GM23338 (cell line): Measurements from ENCODE around the gene DLG2. TPM values are rescaled to one million over a fixed set of nuclear protein-coding genes. Genes with fewer than 3 reads are reported as not detected.

Experiments used
- ATAC-seq: fragments of 200-7000 bp; cut with Tn5 transposase; 3 replicates; pipeline ENCODE4 v1.9.1; 2020
- DNase-seq: peaks from one replicate; pipeline ENCODE4 v3.0.0-alpha.2; 2015; ENCODE audit warnings: low spot score
- H2AFZ ChIP-seq: fragments of 200-600 bp; sonication (generic); 2 replicates; pipeline ENCODE4 v1.8.0; 2016; ENCODE audit warnings: antibody characterized with exemption, mild to moderate bottlenecking, moderate library complexity
- H3F3A ChIP-seq: fragments of 200-600 bp; sonication (generic); replicated peaks from 2 replicates; pipeline ENCODE4 v1.8.0; 2017; ENCODE audit warnings: antibody characterized with exemption, mixed run types, low read depth
- H3K27ac ChIP-seq: fragments of 200-600 bp; sonication (generic); 2 replicates; pipeline ENCODE4 v1.6.1; 2016; ENCODE audit warnings: low read depth
- H3K27me3 ChIP-seq: fragments of 200-600 bp; sonication (generic); 2 replicates; pipeline ENCODE4 v1.8.0; 2016; ENCODE audit warnings: mild to moderate bottlenecking, mixed run types, moderate library complexity; ENCODE audit not compliant: insufficient read depth
- H3K36me3 ChIP-seq: fragments of 200-600 bp; sonication (generic); 2 replicates; pipeline ENCODE4 v1.8.0; 2016; ENCODE audit warnings: mild to moderate bottlenecking; ENCODE audit not compliant: insufficient read depth
- H3K4me1 ChIP-seq: fragments of 200-600 bp; sonication (generic); 2 replicates; pipeline ENCODE4 v1.8.0; 2016; ENCODE audit warnings: mild to moderate bottlenecking, moderate library complexity; ENCODE audit not compliant: insufficient read depth
- H3K4me2 ChIP-seq: fragments of 200-600 bp; sonication (generic); 2 replicates; pipeline ENCODE4 v1.7.1; 2017; ENCODE audit warnings: mixed run types
- H3K4me3 ChIP-seq: fragments of 200-600 bp; sonication (generic); 2 replicates; pipeline ENCODE4 v1.6.1; 2016; ENCODE audit warnings: mixed run types
- H3K79me2 ChIP-seq: fragments of 200-600 bp; sonication (generic); replicated peaks from 2 replicates; pipeline ENCODE4 v1.8.0; 2017; ENCODE audit warnings: mild to moderate bottlenecking; ENCODE audit not compliant: insufficient read depth
- H3K9me2 ChIP-seq: fragments of 200-600 bp; sonication (generic); 2 replicates; pipeline ENCODE4 v1.8.0; 2017; ENCODE audit not compliant: insufficient read depth
- H4K20me1 ChIP-seq: fragments of 200-600 bp; sonication (generic); replicated peaks from 2 replicates; pipeline ENCODE4 v1.8.0; 2017; ENCODE audit warnings: mild to moderate bottlenecking; ENCODE audit not compliant: insufficient read depth
- H3K27ac Mint-ChIP-seq: 2 replicates; pipeline ENCODE4 v1.8.0; 2020; ENCODE audit warnings: inconsistent platforms, mild to moderate bottlenecking, moderate library complexity, mixed read lengths
- H3K27me3 Mint-ChIP-seq: 3 replicates; pipeline ENCODE4 v1.8.0; 2022; ENCODE audit warnings: low read depth, mild to moderate bottlenecking, moderate library complexity, mixed read lengths, inconsistent platforms; ENCODE audit not compliant: insufficient read depth, poor library complexity
- H3K36me3 Mint-ChIP-seq: 3 replicates; pipeline ENCODE4 v1.8.0; 2021; ENCODE audit warnings: low read depth, mild to moderate bottlenecking, inconsistent platforms, moderate library complexity, mixed read lengths
- H3K4me1 Mint-ChIP-seq: 3 replicates; pipeline ENCODE4 v1.8.0; 2020; ENCODE audit warnings: mild to moderate bottlenecking, inconsistent platforms, mixed read lengths
- H3K4me3 Mint-ChIP-seq: 3 replicates; pipeline ENCODE4 v1.8.0; 2021; ENCODE audit warnings: moderate library complexity, mild to moderate bottlenecking, inconsistent platforms, mixed read lengths
- H3K9me3 Mint-ChIP-seq: 3 replicates; pipeline ENCODE4 v1.8.0; 2020; ENCODE audit warnings: moderate library complexity, mild to moderate bottlenecking, inconsistent platforms, mixed read lengths
- CREB1 ChIP-seq: fragments of 250-450 bp; sonication (Bioruptor Pico); IDR thresholded peaks from 2 replicates; pipeline ENCODE4 v1.5.0; 2020; ENCODE audit warnings: low read depth, mild to moderate bottlenecking, moderate library complexity
- JUNB ChIP-seq: IDR thresholded peaks from one replicate; pipeline ENCODE4 v1.6.1; 2016; ENCODE audit warnings: antibody characterized with exemption; ENCODE audit not compliant: unreplicated experiment
- NANOG ChIP-seq: IDR thresholded peaks from 2 replicates; pipeline ENCODE4 v1.6.1; 2016; ENCODE audit warnings: antibody characterized with exemption, borderline replicate concordance
- POLR2AphosphoS5 ChIP-seq: IDR thresholded peaks from 2 replicates; pipeline ENCODE4 v1.6.1; 2016; ENCODE audit warnings: antibody characterized with exemption, low read depth
- polyA plus RNA-seq: library from polyadenylated mRNA; unstranded; fragments of >200 nt; fragmentation: Nextera tagmentation; extraction: Ambion mirVana; gene quantifications from 2 replicates; pipeline ENCODE4 v1.2.1, GENCODE V29; 2016
- total RNA-seq: library from RNA; depleted of rRNA; stranded (reverse); fragments of >200 nt; shearing (Covaris generic); gene quantifications from 2 replicates; pipeline ENCODE4 v1.2.3, GENCODE V29; 2014
- TF ChIP-seq, protein P1 (sequence below): fragments of 250-450 bp; sonication (Bioruptor Pico); IDR thresholded peaks from 2 replicates; pipeline ENCODE4 v1.5.0; 2020; ENCODE audit warnings: mild to moderate bottlenecking, moderate library complexity

The DLG2 gene
- total and polyA plus RNA-seq, 2 experiments from 2014 or later = 19.8 to 21.5 TPM

DNA sequence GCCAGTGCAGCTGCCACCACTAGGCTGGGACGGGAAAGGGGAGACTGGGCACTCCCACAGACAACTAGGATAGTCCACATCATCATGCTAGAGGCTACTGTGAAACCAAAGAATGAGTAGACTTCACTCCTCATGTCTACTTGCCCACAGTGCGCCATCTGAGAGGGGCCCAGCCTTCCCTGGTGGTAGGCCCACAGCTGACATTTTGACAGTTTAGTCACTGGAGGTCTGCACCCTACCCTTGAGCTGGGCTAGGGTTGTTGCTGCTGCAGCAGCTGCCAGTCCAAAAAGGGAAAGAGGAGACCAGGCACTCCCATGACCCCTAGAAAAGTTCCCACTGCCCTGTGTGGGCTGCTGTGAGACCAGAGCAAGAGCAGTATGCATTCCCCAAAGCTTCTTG, 141.2 kb downstream of the DLG2 start (continued):
- TF ChIP-seq, protein P1, sequence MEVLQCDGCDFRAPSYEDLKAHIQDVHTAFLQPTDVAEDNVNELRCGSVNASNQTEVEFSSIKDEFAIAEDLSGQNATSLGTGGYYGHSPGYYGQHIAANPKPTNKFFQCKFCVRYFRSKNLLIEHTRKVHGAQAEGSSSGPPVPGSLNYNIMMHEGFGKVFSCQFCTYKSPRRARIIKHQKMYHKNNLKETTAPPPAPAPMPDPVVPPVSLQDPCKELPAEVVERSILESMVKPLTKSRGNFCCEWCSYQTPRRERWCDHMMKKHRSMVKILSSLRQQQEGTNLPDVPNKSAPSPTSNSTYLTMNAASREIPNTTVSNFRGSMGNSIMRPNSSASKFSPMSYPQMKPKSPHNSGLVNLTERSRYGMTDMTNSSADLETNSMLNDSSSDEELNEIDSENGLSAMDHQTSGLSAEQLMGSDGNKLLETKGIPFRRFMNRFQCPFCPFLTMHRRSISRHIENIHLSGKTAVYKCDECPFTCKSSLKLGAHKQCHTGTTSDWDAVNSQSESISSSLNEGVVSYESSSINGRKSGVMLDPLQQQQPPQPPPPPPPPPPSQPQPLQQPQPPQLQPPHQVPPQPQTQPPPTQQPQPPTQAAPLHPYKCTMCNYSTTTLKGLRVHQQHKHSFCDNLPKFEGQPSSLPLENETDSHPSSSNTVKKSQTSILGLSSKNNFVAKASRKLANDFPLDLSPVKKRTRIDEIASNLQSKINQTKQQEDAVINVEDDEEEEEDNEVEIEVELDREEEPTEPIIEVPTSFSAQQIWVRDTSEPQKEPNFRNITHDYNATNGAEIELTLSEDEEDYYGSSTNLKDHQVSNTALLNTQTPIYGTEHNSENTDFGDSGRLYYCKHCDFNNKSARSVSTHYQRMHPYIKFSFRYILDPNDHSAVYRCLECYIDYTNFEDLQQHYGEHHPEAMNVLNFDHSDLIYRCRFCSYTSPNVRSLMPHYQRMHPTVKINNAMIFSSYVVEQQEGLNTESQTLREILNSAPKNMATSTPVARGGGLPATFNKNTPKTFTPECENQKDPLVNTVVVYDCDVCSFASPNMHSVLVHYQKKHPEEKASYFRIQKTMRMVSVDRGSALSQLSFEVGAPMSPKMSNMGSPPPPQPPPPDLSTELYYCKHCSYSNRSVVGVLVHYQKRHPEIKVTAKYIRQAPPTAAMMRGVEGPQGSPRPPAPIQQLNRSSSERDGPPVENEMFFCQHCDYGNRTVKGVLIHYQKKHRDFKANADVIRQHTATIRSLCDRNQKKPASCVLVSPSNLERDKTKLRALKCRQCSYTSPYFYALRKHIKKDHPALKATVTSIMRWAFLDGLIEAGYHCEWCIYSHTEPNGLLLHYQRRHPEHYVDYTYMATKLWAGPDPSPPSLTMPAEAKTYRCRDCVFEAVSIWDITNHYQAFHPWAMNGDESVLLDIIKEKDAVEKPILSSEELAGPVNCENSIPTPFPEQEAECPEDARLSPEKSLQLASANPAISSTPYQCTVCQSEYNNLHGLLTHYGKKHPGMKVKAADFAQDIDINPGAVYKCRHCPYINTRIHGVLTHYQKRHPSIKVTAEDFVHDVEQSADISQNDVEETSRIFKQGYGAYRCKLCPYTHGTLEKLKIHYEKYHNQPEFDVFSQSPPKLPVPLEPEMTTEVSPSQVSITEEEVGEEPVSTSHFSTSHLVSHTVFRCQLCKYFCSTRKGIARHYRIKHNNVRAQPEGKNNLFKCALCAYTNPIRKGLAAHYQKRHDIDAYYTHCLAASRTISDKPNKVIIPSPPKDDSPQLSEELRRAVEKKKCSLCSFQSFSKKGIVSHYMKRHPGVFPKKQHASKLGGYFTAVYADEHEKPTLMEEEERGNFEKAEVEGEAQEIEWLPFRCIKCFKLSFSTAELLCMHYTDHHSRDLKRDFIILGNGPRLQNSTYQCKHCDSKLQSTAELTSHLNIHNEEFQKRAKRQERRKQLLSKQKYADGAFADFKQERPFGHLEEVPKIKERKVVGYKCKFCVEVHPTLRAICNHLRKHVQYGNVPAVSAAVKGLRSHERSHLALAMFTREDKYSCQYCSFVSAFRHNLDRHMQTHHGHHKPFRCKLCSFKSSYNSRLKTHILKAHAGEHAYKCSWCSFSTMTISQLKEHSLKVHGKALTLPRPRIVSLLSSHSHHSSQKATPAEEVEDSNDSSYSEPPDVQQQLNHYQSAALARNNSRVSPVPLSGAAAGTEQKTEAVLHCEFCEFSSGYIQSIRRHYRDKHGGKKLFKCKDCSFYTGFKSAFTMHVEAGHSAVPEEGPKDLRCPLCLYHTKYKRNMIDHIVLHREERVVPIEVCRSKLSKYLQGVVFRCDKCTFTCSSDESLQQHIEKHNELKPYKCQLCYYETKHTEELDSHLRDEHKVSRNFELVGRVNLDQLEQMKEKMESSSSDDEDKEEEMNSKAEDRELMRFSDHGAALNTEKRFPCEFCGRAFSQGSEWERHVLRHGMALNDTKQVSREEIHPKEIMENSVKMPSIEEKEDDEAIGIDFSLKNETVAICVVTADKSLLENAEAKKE (CRISPR knock-in tag) = no peak
- TF ChIP-seq NANOG (no peak), POLR2AphosphoS5 (no peak), JUNB (no peak)

DNA sequence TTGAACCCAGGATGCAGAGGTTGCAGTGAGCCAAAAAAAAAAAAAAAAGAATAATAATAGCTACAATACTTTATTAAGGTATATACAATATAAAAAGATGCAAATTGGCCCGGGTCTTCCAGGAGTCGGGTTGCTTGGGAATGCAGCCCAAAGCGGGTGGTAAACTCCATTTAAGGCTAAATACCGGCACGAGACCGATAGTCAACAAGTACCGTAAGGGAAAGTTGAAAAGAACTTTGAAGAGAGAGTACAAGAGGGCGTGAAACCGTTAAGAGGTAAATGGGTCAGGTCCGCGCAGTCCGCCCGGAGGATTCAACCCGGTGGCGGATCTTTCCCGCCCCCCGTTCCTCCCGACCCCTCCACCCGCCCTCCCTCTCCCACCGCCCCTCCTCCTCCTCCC, 143.3 kb downstream of the DLG2 start:
- DNase-seq = no peak
- H3K27me3 ChIP-seq = no peaks in the 10 kb centered on the region

More for the DNA sequence above, 143.3 kb downstream of the DLG2 start:
- no peak overlapping the region for H3K4me3 ChIP-seq
- peaks cover 12% of the 10 kb centered on the region; the same call in 1 of the 2 replicates for H3K9me2 ChIP-seq
- Mint-ChIP-seq H3K27me3 (no peaks in the 10 kb centered on the region), H3K4me1 (no peaks in the 10 kb centered on the region; the same call in 2 of the 3 replicates), H3K4me3 (no peak overlapping the region), H3K36me3 (peaks cover 12% of the 10 kb centered on the region), H3K9me3 (peaks cover 18% of the 10 kb centered on the region), H3K27ac (no peak overlapping the region)
- no peak overlapping the region for H2AFZ ChIP-seq
- H3K4me1 ChIP-seq = no peaks in the 10 kb centered on the region; the same call in 1 of the 2 replicates
- H3F3A ChIP-seq = no peaks in the 10 kb centered on the region
- ATAC-seq = no peak
- H3K27ac ChIP-seq = no peak overlapping the region
- H4K20me1 ChIP-seq = no peaks in the 10 kb centered on the region
- no peaks in the 10 kb centered on the region for H3K79me2 ChIP-seq
- TF ChIP-seq CREB1 (CRISPR knock-in tag) = no peak
- no peak for TF ChIP-seq JUNB
- no peak for TF ChIP-seq POLR2AphosphoS5
- H3K36me3 ChIP-seq = peaks cover 7% of the 10 kb centered on the region; the same call in 1 of the 2 replicates
- no peak overlapping the region for H3K4me2 ChIP-seq
